GM18909 (cell line): ENCODE measurements around the gene ZNF530.
A peak's percentile ranks its signal among the peaks of the same experiment; 100 is the strongest.

Source experiments
- ATAC-seq: cut with Tn5 transposase; IDR thresholded peaks from one replicate; pipeline ENCODE4 v1.9.1; 2021; ENCODE audit warnings: mild to moderate bottlenecking; ENCODE audit not compliant: unreplicated experiment, poor library complexity

ZNF530 gene

GRCh38 chr19:57613941-57614743, 14.5 kb downstream of the ZNF530 start, which contains the start of gene ZNF134:
TSS of gene ZNF134 (plus strand) at chr19:57614242. CDS start at chr19:57619469, 5,227 bp downstream.
- ATAC-seq = peak; percentile 96

GRCh38 chr19:57615346-57615745, 15.7 kb downstream of the ZNF530 start:
- no peak for ATAC-seq

GRCh38 chr19:57620673-57621348, 21.1 kb downstream of the ZNF530 start:
- no peak for ATAC-seq

- no peak for ATAC-seq
These were observed 23.4 kb downstream of the ZNF530 start for GRCh38 chr19:57623091-57623490.

GRCh38 chr19:57632987-57633831, 33.5 kb downstream of the ZNF530 start, which contains the start of gene ZNF211:
TSS of gene ZNF211 (plus strand) at chr19:57633168. CDS start at chr19:57633347, 179 bp downstream.
- peak; percentile 96 for ATAC-seq

GRCh38 chr19:57633832-57634131, 34.1 kb downstream of the ZNF530 start:
- ATAC-seq = no peak

- no peak for ATAC-seq
These were observed 37.7 kb downstream of the ZNF530 start for GRCh38 chr19:57637379-57637778.

GRCh38 chr19:57641715-57642234, 42.1 kb downstream of the ZNF530 start:
- ATAC-seq = no peak

- ATAC-seq = no peak
These were observed 42.8 kb downstream of the ZNF530 start for GRCh38 chr19:57642396-57643046.

GRCh38 chr19:57643734-57644133, 44.0 kb downstream of the ZNF530 start:
- no peak for ATAC-seq

- no peak for ATAC-seq
These were observed 48.8 kb downstream of the ZNF530 start for GRCh38 chr19:57648331-57649003.

GRCh38 chr19:57651654-57651996, 51.9 kb downstream of the ZNF530 start:
- no peak for ATAC-seq

GRCh38 chr19:57653689-57654088, 54.0 kb downstream of the ZNF530 start:
- no peak for ATAC-seq

GRCh38 chr19:57655443-57655842, 55.8 kb downstream of the ZNF530 start:
- no peak for ATAC-seq

GRCh38 chr19:57656346-57656745, 56.7 kb downstream of the ZNF530 start:
- no peak for ATAC-seq
